CD4-positive, alpha-beta T cell treated with Interleukin-17A for 1 hour (primary cell): ENCODE data around the gene TSACC.

ENCODE experiments used
- DNase-seq: peaks from one replicate; pipeline ENCODE4 v3.0.0-alpha.2; 2020

The TSACC gene

DNA sequence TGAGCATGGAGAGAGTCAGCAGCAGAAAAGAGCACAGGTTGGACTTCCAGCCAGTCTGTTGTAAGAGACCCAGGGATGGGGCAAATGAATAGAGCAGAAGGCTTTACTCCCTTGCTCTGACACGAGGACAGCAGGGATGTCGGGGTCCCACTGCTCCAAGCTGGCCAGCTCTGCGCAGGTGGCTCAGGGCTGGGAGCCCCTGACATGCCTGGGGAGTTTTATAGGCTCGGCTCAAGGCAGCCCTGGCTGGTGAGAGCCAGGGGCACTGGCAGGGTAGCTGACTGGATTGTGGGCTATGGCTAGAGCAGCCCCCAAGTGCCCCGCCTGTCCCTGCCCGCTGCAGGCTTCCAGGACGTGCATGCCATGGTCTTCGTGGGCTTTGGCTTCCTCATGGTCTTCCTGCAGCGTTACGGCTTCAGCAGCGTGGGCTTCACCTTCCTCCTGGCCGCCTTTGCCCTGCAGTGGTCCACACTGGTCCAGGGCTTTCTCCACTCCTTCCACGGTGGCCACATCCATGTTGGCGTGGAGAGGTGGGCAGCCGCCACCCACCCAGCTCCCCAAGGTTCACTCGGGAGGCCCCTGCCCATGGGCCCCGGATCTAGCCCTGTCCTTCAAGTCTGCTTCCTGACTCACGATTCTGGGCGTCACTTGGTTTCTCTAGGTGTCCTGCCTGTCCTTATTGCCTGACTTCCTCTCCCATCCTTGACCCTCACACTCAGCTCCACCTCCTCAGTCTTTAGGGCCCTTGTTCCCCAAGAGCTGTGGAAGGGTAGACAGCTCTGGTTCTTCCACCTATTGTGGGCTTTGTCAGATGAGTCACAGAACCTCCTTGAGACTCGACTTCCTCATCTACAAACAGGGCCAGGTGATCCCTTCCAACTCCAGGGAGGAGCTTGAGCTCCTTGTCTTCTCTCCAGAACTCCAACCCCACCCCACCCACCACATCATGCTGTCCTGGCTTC, 38.9 kb downstream of the TSACC start:
- DNase-seq, result no peak

DNA sequence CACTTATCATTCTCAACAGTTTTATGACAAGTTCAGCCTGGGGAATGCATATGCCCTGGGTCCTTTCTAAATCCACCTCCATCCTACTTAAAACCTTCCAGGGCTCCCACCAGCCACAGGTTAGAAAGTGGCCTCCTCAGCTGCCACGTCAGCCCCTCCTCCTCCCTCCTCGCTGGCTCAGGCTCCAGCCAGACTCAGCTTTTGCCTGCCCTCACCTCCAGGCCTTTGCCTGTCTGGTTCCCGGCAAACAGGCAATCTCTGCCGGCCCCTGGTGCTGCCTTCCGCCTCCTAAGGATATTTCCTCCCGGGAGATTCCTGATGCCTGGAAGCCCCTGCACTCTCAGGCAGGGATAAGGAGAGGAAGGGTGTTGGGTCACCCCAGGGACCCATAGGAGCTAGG, 40.2 kb downstream of the TSACC start:
- no peak for DNase-seq

DNA sequence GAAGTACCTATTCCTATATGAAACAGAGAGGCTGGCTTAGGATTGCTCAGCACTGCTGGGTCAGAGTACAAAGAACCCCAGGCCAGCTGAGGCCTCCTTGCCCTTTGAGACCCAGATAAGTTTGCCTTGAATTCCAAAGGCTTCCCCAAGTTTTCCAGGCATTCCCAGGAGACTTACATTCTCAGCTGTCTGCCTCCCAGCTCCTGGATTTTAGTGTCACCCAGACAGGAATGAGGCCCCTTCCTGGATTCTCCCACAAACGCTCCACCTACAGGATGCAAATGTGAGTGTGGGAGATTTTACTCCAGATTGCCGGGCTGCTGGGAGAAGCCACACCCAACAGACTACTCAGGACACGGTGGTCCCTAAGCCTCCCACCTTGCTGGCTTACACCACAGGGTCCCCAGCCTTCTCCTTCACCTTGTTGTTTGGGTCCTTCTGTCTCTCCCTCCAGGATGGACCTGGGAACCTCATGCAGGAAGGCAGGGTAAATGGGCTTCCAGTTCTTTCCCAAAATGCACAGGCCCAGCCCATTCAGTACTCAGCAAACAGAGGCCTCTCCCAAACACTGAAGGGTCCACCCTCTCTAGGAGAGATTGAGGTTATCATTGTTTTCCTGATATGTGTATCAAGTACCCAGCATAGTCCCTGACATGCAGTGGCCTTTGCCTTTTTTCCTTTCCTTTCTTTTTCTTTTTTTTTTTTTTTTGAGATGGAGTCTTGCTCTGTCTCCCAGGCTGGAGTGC, 41.3 kb downstream of the TSACC start:
- DNase-seq, result no peak

- DNase-seq, result no peak
Measured at GRCh38 chr1:156382561-156382960, 44.2 kb downstream of the TSACC start.

DNA sequence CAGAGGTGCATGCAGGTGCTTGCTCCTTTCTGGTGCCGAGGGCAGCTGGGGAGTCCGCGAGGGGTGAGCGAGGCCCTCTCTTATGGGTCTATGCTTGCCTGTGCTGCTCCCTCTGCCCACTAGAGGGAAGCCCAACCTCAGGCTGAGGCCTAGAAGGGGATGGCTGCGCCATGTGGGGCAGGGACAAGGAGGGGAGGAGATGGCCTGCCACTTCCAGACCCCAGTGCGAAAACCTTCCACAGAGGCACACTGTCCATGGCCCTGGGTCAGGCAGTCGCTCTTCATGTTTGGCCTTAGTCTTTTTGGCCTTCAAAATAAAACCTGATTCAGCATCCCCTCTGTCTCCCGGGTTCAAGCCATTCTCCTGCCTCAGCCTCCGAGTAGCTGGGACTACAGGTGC, 44.7 kb downstream of the TSACC start:
- DNase-seq, result peak; percentile 68

- no peak for DNase-seq
Measured at GRCh38 chr1:156384007-156384406, 45.7 kb downstream of the TSACC start.

DNA sequence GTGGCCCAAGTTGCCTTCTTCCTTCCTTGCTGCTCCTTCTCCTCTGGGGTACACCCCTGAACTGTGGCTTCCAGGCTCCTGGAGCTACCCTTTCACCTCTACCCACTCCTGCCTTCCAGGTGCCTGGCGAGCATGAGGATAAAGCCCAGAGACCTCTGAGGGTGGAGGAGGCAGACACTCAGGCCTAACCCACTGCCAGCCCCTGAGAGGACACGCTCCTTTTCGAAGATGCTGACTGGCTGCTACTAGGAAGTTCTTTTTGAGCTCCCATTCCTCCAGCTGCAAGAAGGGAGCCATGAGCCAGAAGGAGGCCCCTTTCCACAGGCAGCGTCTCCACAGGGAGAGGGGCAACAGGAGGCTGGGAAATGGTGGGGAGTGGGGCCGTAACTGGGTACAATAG, 46.3 kb downstream of the TSACC start:
- no peak for DNase-seq

GRCh38 chr1:156385534-156386031, 47.3 kb downstream of the TSACC start:
- DNase-seq, result peak; percentile 78

- no peak for DNase-seq
Measured at GRCh38 chr1:156386134-156386901, 48.0 kb downstream of the TSACC start.

DNA sequence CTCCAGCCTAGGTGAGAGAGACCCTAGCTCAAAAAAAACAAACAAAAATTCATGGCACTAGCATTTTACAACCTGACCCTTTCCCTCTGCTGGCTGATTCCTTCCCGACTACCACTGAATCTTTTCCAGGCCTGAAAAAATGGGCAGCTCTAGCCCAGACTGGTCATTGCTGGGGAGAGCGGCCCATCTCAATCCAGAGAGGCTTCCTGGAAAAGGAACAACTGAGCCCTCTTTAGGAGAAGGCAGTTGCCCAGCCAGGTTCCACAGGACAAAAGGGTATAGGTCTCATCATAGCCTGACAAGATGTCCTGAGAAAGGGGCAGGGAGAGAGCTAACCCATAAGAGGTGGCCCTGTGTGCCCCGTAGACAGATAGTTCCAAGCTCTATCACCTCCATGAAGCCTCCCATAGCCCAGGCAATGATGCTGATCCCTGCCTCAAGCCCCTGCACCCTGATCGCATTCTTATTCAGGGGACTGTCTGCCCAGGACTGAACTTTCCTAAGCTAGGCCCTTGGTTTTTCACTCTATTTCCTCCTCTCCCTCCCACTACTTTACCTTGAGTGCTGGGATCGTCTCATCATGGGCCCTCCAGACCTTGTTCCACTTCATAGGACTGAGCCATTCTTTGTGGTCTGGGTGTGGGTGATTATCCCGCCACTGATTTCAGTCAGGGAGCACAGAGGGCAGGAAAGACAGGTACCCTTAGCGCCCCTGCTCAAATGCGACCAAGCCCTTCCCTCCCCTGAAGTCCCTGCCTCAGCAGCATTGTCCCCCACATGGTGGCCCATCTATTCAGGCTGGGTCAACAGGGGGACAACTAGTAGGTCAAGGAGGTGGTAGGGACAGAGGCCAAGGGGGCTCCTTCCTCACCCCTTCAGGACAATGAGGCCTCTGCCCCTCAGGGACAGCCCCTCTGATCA, 48.9 kb downstream of the TSACC start:
- no peak for DNase-seq

DNA sequence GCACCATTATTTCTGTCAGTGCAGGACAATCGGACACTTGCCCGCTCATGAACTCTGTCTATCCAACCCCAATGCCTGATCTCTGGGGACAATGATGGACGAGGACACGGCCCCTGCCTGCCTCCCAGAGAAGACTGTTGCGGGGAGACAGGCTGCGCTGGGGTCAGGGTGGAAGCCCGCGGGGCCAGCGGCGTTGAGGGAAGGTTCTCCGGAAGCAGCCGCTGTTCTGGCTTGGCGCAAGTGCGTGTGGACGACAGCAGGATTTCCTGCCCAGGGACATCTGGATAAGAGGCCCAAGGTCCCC, 49.5 kb downstream of the TSACC start:
- no peak for DNase-seq

DNA sequence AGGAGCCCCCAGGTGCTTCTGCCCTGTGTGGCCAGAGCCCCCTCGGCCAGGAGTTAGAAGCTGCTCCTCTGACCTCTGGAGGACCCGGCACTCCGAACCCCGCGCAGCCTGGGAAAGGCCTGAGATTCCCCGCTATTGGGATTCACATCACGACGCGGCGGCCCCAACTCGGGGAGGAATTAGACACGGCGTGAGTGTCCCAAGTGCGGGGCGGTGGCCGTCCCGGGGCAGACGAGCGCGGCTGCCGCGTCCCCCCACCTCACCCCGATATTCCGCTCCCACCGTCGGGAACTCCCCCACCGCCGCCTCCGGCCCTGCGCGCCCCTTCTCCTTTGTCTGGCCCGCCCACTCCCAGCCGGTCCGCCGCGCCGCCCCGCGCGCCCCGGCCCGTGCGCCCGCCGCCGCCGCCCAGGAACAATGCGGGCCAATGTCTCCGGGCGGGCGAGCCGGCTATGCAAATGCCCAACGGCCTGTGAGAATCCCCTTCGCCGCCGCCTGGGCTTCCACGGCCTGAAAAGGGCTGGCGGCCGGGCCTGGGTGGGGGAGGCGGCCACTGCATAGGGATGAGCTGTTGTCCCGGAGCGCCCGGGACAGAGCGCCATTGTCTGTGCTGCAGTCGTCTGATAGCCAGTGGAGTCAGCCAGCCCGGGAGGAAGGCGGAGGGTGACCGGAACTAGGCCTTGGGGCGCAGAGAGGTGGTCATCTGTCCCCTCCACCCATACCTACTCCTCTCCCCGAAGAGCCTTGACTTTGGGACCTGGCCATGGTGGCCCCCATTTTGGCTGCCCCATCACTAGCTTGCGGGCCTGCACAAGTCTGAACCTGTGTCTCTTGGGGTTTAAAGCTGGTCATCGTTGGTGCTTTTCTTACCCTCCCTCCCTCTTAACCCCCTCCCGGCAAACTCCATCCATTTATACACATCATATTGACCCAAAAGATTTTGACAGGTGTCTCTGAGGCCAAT, 50.1 kb downstream of the TSACC start:
- DNase-seq, result no peak

DNA sequence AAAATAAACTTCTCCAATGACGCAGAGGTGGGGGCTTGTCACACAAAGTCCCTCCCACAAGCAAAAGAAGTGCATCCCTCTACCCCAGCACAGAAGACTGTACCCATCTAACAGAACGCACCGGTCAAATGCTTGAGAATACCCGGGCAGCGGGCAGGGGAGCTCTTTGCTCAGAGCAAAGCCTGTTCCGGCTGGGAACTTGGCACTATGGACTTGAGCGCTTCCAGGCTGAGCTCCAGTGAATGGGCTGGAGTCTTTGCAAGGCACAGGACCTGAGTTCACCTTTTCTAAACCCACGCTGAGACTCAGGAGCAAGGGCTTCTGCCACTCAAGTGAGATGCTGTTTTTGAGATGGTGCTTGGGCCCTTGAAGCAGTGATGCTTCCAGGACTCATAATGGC, 51.0 kb downstream of the TSACC start:
- no peak for DNase-seq

DNA sequence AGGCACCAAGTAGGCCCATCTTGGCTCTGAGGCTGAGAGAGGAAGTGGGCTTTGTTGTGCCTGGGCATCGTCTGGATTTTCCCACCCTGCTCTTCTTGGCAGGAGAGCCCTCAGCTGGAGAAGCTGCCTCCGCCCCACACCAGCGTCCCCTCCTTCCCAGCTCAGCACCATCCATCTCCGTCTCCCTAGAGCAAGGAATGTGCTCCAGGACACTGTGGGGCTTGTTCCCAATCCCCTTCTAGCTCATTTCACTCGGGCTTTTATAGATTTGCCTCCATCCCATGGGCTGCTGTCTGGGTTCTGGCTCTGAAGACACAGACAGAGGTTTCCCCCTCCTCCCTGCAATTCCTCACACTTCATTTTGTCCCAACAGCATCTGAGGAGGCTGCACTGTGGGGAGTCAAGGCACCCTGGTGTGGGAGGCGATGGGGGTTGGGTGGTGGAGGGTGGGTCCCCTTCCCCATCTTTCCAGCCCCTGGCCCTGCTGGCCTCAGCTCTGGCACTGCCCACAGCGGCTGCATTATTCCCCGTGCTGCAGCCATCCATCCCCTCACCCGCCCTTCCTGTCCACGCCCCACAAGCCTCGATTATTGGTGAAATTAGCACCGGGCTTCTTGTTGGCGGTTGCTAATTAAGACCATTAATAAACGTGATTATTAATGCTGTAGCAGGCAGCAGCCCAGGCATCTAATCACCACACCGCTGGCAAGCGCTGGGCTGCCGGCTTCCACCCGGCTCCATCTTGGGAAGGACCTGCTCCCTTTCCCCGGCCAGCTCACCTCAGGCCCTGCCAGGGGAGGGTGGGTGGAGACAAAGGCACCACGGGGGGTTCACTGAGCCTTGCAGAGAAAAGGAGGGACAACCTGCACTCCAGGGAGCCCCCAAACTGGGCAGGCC, 52.4 kb downstream of the TSACC start:
- no peak for DNase-seq

GRCh38 chr1:156391366-156391677, 53.0 kb downstream of the TSACC start:
- no peak for DNase-seq

DNA sequence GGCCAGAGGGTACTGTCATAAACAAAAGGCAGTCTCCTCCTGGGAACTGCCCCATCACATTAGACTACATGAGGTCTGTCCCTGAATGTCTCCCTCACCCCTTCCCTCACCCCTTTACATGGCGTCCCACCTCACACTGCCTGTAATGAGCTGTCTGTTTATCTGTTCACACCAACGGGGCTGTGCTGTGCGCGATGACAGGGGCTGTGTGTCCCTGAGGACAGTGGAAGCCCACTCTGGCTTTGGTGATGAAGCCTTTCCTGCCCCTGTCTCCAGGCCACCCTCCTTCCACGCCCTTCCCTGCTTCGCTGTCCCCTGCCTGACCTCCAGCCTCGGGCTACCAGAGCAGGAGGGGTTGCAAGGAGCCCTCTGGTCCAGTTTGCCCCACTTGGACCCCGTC, 53.4 kb downstream of the TSACC start:
- DNase-seq, result no peak

DNA sequence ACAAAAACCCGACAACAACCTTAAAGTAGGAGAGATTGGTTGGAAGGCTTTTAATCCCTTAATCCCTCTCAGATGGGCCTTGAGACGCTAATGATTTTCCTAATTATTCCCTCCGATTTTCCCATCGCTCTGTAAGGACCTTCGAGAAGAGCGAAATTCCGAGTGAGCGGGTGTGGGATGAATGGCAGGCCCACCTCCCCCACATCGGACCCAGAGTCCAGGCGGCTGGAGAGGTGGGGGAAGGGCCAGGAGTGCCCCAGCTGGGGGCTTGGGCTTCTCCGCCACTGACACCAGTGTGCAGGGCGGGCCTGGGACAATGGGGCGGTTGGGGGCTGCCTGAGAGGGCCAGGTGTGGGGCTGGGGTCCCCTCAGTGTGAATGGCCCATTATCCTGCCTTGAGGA, 54.1 kb downstream of the TSACC start:
- DNase-seq, result no peak

GRCh38 chr1:156393095-156393494, 54.8 kb downstream of the TSACC start:
- no peak for DNase-seq

DNA sequence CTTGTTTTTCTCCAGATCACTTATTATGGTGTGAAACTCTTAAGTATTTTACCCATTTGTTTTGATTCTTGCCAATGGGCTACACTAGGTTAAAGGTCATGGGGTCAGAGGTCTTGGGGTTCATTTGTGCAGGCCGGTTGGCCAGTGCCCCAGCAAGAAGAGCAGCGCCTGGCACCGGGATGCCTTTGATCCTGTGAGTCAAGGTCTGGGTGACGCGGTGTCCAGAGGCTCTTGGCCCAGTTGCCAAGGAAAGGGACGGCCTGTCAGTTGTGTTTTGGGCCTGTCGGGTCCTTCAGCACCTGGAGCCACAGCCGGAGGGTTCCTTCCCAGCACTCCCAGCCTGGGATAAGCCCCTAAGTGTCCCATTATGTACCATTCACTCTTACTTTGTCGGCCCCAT, 55.8 kb downstream of the TSACC start:
- no peak for DNase-seq

GRCh38 chr1:156394835-156395461, 56.6 kb downstream of the TSACC start:
- no peak for DNase-seq
